HepG2 (cell line): ENCODE data around the gene TSKU. TPM values are rescaled to one million over a fixed set of nuclear protein-coding genes. Genes with fewer than 3 reads are reported as not detected.

Source experiments
- BCLAF1 ChIP-seq: fragments of 450-650 bp; IDR thresholded peaks from 2 replicates; pipeline ENCODE4 v1.6.1; 2017; ENCODE audit warnings: mild to moderate bottlenecking
- ETV5 ChIP-seq: IDR thresholded peaks from 2 replicates; pipeline ENCODE4 v1.6.1; 2018; ENCODE audit warnings: missing biosample characterization, missing genetic modification reagents, inconsistent platforms, borderline replicate concordance
- HINFP ChIP-seq: sonication (generic); formaldehyde crosslinking; IDR thresholded peaks from 2 replicates; pipeline ENCODE4 v1.4.0; 2020; ENCODE audit warnings: low read depth, mild to moderate bottlenecking, missing genetic modification reagents
- MTERF4 ChIP-seq: sonication (generic); formaldehyde crosslinking; IDR thresholded peaks from 2 replicates; pipeline ENCODE4 v1.8.0; 2023; ENCODE audit warnings: mild to moderate bottlenecking, missing genetic modification reagents
- PRDM10 ChIP-seq: sonication (generic); formaldehyde crosslinking; IDR thresholded peaks from 2 replicates; pipeline ENCODE4 v1.4.0; 2020; ENCODE audit warnings: low read depth, missing genetic modification reagents
- RFXANK ChIP-seq: IDR thresholded peaks from 2 replicates; pipeline ENCODE4 v1.6.1; 2016
- SIN3A ChIP-seq: IDR thresholded peaks from 2 replicates; pipeline ENCODE4 v1.6.1; 2011; ENCODE audit warnings: low read depth, mild to moderate bottlenecking, control low read depth, low read length, borderline replicate concordance
- ZBTB4 ChIP-seq: sonication (generic); formaldehyde crosslinking; IDR thresholded peaks from 2 replicates; pipeline ENCODE4 v1.4.0; 2020; ENCODE audit warnings: missing genetic modification reagents, mild to moderate bottlenecking, borderline replicate concordance
- ZBTB7A ChIP-seq: sonication (generic); formaldehyde crosslinking; IDR thresholded peaks from 2 replicates; pipeline ENCODE4 v1.8.0; 2022; ENCODE audit warnings: mild to moderate bottlenecking, missing genetic modification reagents
- ZNF251 ChIP-seq: sonication (generic); formaldehyde crosslinking; IDR thresholded peaks from 2 replicates; pipeline ENCODE4 v1.9.0; 2021; ENCODE audit warnings: mild to moderate bottlenecking, missing genetic modification reagents
- ZNF710 ChIP-seq: sonication (generic); formaldehyde crosslinking; IDR thresholded peaks from 2 replicates; pipeline ENCODE4 v1.5.0; 2020; ENCODE audit warnings: mild to moderate bottlenecking, missing genetic modification reagents, borderline replicate concordance
- ZNF816 ChIP-seq: sonication (generic); formaldehyde crosslinking; IDR thresholded peaks from 2 replicates; pipeline ENCODE4 v1.8.0; 2022; ENCODE audit warnings: missing genetic modification reagents, mild to moderate bottlenecking, borderline replicate concordance
- polyA plus RNA-seq, 8 experiments: library from polyadenylated mRNA; depleted of rRNA in 3 of 8; stranded (reverse) in 7 of 8; unstranded in 1 of 8; fragments of >200 nt; fragmentation: Illumina TruSeq in 4 of 8; extraction: Trizol in 4 of 8; gene quantifications; 2 replicates each; pipeline versions ENCODE4 v1.2.1 to v1.2.3, GENCODE V29; 2011 to 2016; ENCODE audit warnings: low read depth in 4 of 8, missing spikeins in 1 of 8, mixed read lengths in 1 of 8; ENCODE audit not compliant: insufficient read depth in 1 of 8
- total RNA-seq, 5 experiments: library from RNA; depleted of rRNA; stranded (reverse); fragments of >200 nt; fragmentation: Illumina TruSeq; extraction: Trizol; gene quantifications; 2 replicates each; pipeline ENCODE4 v1.2.3, GENCODE V29; 2016; ENCODE audit warnings: low read depth in 1 of 5

TSKU gene
- total and polyA plus RNA-seq, 2 of the 13 experiments (the other 11 are each of a cell fraction or from before 2014, with no cell fraction given) = 20.3 to 21.4 TPM

- TF ChIP-seq MTERF4 (CRISPR knock-in tag) = no peak
- no peak for TF ChIP-seq BCLAF1
- TF ChIP-seq HINFP = no peak
- TF ChIP-seq RFXANK (CRISPR knock-in tag) = no peak
- peak; percentile 73; the same call in 1 of the 2 replicates for TF ChIP-seq PRDM10 (CRISPR knock-in tag)
- no peak for TF ChIP-seq ZNF251 (CRISPR knock-in tag)
- no peak for TF ChIP-seq ZNF816
- peak; percentile 30 for TF ChIP-seq ZNF710 (CRISPR knock-in tag)
- no peak for TF ChIP-seq ZBTB4 (CRISPR knock-in tag)
- TF ChIP-seq SIN3A = no peak
- no peak; the same call in 1 of the 2 replicates for TF ChIP-seq ETV5 (CRISPR knock-in tag)
- no peak for TF ChIP-seq ZBTB7A (CRISPR knock-in tag)
Measured at GRCh38 chr11:76769645-76770586, 13.2 kb upstream of the TSKU start (continued).
